Measurements from ENCODE around the gene HIF1AN. TPM values are rescaled to one million over a fixed set of nuclear protein-coding genes. Genes with fewer than 3 reads are reported as not detected.
"Not testable (repeated sequence)": the region's sequence is repeated elsewhere in the genome, so short reads cannot be mapped to it uniquely, and the experiment has no call there.

HIF1AN gene
- total RNA-seq, 2 experiments from 2014 or later, result 52.3 to 56.4 TPM

DNA sequence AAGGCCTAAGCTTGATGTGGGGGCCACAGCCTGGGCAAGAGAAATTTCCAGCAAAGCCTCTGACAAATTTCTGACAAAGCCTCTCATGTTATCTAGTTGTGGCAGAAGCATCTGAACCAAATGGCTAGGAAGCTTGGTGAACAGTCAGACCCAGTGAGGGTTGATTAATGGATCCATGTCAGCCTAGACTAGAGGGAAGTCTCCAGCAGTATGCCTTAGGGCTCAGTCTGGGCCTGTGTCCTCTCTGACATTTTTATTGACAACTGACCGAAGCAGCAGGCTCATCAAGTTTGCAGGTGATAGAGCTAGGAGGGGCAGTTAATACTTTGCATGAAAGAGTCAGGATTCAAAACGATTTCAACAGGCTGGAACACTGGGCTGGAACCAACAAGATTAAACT lies 25.3 kb downstream of the HIF1AN start:
- Mint-ChIP-seq H3K9me3 (no peaks in the 10 kb centered on the region), H3K36me3 (peaks cover 13% of the 10 kb centered on the region), H3K4me1 (peaks cover 24% of the 10 kb centered on the region), H3K27me3 (peaks cover 29% of the 10 kb centered on the region), H3K27ac (no peak overlapping the region), H3K4me3 (no peak overlapping the region)
- POLR2A ChIA-PET, result interaction anchor here (1.4 kb wide), 1 partner anchor 26 kb away, joined by 4 read pairs; the partner anchor contains the start of gene HIF1AN
- DNase-seq, result no peak
- ATAC-seq (ENCODE audit: low read depth), result no peak

DNA sequence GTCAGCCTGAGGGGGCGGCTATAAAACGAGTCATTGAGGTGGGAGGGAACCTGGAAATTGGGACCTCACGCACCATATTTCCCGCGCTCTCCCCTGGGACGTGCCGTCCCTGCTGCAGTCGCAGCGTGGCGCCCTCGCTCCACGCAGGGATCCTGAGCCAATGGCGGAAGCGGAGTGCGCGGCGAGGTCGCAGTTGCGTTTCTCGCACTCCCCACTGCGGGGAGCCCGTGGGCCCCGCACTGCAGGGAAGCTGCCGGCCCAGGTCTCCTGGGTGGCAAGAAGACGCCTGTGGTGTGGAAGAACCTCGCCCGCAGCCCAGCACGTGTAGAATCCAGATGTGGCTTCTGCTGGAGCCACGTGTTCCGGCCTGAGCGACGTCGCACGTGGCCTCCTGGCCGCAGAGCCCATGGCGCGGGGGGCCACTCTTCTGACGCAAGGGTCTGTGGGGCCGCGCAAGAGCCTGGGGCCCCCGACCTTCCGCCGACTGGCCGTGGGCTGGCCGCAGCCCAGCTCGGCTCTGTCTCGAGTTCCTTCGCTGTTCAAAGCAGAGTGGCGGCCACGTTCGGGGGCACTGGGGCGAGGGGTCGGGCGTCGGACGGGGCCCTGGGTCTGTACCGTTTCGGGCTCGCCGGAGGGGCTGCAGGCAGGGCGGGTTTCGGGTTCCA lies 26.4 kb downstream of the HIF1AN start:
- ATAC-seq (ENCODE audit: low read depth), result peak; percentile 97
- peaks cover 41% of the 10 kb centered on the region for H3K27me3 Mint-ChIP-seq
- POLR2A ChIA-PET, result interaction anchor here (1.4 to 2.3 kb wide), 2 partner anchors 27 to 181 kb away, joined by 4 to 12 read pairs; partner anchors contain the start of gene HIF1AN
- peak; percentile 88 for DNase-seq
- peaks cover 17% of the 10 kb centered on the region for H3K4me1 Mint-ChIP-seq
- H3K27ac Mint-ChIP-seq, result no peak overlapping the region
- H3K9me3 Mint-ChIP-seq, result no peaks in the 10 kb centered on the region
- H3K4me3 Mint-ChIP-seq, result no peak overlapping the region
- H3K36me3 Mint-ChIP-seq, result peaks cover 9% of the 10 kb centered on the region

DNA sequence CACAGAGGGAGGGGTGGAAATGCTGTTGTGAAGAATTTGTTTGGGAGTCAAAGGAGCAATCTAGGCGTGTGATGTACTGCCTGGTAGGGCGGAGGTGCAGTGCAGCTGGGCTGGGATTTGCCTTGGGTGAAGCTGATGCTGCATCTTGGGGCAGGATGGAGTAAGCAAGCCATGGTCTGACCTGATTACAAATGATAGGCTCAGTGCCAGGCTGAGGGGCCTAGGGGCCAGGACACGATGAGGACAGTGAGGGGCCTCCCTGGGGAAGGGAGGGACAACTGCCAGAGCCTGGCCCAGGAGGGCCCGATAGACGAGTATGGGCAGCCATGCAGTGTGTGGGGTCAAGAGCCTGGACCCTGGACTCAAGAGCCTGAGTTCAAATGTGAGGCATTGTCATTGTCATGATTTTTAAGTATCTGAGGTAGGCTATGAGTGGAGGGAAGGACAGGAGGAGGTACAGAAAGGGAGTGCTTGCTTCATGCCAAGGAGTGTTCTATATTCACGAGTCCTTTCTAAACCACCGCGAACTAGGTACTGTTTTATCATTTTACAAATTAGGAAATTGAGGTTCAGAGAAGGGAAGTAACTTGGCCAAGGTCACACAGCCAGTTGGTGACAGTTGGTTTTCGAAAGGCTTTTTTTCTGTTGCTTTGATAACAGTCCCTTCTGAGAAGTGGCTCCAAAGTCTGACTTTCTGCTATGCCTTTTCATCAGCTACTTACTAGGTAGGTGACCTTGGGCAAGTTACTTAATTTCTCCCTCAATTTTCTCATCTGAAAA lies 29.7 kb downstream of the HIF1AN start:
- Mint-ChIP-seq H3K36me3 (peaks cover 6% of the 10 kb centered on the region), H3K27me3 (peaks cover 50% of the 10 kb centered on the region), H3K9me3 (no peaks in the 10 kb centered on the region), H3K4me1 (peaks cover 17% of the 10 kb centered on the region), H3K4me3 (no peak overlapping the region), H3K27ac (no peak overlapping the region)
- POLR2A ChIA-PET, result no interaction called here
- DNase-seq, result no peak
- no peak for ATAC-seq (ENCODE audit: low read depth)

DNA sequence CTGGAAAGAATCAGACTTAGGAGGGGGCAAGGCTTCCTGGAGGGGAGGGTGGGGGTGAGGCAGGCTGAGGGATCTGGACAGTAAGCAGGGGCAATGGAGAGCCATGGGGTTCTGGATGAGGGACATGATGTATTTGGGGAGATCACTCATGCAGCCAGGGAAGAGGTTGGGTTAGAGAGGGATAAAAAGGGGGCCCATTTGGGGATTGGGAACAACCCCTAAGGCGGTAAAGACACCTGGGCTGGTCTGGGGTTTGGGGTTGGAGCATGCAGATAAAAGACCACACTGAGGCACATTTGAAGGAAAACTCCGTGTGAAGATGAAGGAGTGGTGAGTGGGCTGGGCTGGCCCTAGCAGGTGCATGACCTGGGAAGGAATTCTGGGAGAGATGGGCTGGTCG lies 30.8 kb downstream of the HIF1AN start:
- POLR2A ChIA-PET, result no interaction called here

DNA sequence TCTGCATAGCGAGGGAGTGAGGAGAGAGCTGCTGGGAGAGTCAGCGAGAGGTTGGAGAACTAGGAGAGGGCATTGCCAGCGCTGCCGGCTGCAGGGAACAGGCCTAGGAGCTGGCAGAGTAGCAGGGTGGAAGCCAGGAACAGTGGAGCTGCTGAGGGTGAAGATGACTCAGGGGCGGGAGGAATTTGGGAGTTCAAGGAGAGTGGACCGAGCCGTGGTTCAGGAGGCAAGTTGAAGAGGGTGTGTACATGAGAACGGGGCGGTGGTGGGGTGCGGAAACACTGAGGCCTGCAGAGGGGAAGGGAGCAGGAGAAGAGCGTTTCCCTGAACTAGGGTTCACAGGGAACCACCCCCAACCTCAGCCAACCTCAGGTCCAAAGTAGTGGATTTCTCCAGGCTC lies 31.5 kb downstream of the HIF1AN start:
- no peaks in the 10 kb centered on the region for H3K9me3 Mint-ChIP-seq
- peaks cover 4% of the 10 kb centered on the region for H3K36me3 Mint-ChIP-seq
- H3K27me3 Mint-ChIP-seq, result peaks cover 50% of the 10 kb centered on the region
- H3K4me3 Mint-ChIP-seq, result no peak overlapping the region
- no peak overlapping the region for H3K27ac Mint-ChIP-seq
- ATAC-seq (ENCODE audit: low read depth), result no peak
- peaks cover 7% of the 10 kb centered on the region for H3K4me1 Mint-ChIP-seq
- POLR2A ChIA-PET, result no interaction called here
- no peak for DNase-seq

More for the DNA sequence above, 30.8 kb downstream of the HIF1AN start:
- DNase-seq (no peak), ATAC-seq (ENCODE audit: low read depth) (no peak)
- H3K27me3 Mint-ChIP-seq, result peaks cover 50% of the 10 kb centered on the region
- H3K36me3 Mint-ChIP-seq, result peaks cover 4% of the 10 kb centered on the region
- H3K4me3 Mint-ChIP-seq, result no peak overlapping the region
- peaks cover 12% of the 10 kb centered on the region for H3K4me1 Mint-ChIP-seq
- H3K27ac Mint-ChIP-seq, result no peak overlapping the region
- no peaks in the 10 kb centered on the region for H3K9me3 Mint-ChIP-seq

DNA sequence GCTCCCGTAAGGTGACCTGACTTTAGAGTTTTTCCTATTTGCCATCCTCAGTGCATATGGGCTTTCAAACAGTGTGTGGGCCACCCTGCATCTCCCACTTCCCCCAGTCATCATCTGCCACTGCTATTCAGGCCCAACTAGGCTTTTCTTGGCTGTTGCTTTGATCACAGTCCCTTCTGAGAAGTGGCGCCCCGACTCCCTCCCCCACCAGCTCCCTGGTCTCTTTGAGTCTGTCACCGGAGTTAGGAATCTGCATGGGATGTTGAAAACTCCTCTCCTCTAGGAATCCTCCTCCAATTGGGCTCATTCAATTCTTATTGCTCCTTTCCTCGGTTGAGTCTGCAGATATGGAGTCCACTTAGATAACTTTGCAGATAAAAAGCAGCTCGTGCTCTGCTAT lies 32.1 kb downstream of the HIF1AN start:
- H3K27me3 Mint-ChIP-seq, result peaks cover 48% of the 10 kb centered on the region
- H3K4me1 Mint-ChIP-seq, result peaks cover 6% of the 10 kb centered on the region
- POLR2A ChIA-PET, result no interaction called here
- ATAC-seq (ENCODE audit: low read depth), result no peak
- DNase-seq, result no peak
- no peaks in the 10 kb centered on the region for H3K9me3 Mint-ChIP-seq
- H3K4me3 Mint-ChIP-seq, result no peak overlapping the region
- H3K27ac Mint-ChIP-seq, result no peak overlapping the region
- peaks cover 3% of the 10 kb centered on the region for H3K36me3 Mint-ChIP-seq

DNA sequence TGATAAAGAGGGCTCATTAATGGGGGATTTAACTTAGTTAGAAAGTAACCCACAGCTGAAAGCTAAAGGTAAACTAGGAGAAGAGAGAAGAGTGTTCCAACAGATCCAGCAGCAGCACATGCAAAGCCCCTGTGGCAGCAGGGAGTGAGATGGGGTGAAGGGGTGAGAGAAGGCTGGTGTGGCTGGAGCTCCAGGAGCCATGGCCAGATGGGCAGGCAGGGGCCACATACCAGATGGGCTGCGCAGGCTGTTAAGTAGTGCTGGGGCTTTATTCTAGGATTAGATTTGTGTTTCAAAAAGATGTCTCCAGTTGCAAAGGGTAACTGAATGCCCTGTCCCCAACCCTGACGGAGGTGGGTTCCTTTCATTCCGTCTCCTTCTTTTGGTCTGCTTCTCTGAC lies 33.2 kb downstream of the HIF1AN start:
- peaks cover 4% of the 10 kb centered on the region for H3K4me1 Mint-ChIP-seq
- H3K9me3 Mint-ChIP-seq, result no peaks in the 10 kb centered on the region
- H3K4me3 Mint-ChIP-seq, result no peak overlapping the region
- ATAC-seq (ENCODE audit: low read depth), result no peak
- no peak overlapping the region for H3K27ac Mint-ChIP-seq
- peaks cover 45% of the 10 kb centered on the region for H3K27me3 Mint-ChIP-seq
- no peaks in the 10 kb centered on the region for H3K36me3 Mint-ChIP-seq
- no peak for DNase-seq
- POLR2A ChIA-PET, result no interaction called here

DNA sequence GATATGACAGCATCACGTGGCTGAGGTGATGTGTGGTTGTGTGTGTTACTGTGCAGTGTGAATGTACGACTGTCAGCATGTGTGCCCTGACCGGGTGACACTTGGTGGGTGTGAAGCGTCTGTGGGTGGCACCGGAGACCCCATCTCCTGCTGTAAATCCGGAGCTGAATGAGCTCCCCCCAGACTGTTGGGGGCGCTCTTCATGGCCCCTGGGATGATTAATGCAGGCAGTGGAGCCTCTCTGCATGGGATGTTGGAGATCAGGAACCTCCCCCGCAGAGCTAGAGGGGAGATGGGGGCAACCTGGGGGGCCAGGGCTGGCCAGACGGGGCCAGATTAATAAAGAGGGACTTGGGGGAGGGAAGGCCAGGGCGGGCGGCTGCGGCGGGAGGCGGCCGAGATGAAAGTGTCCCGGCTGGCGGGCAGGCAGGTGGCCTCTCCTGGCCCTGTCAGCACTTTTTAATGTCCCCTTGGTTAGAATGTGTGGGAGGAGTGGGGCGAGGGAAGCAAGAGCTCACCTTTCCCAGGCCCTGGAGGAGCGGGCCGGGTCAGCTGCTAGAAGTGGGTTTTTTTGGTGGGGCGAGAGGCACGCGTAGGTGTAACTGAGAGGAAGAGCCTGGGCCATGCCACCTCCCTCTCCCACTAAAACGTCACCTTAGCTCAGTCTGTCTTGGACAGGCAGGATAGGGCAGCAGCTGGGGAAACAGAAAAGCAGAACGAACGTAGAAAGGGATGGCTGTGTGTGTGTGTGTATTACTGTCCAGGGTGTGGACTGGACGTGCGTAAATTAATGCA lies 34.1 kb downstream of the HIF1AN start:
- ATAC-seq (ENCODE audit: low read depth), result peak; percentile 33

DNA sequence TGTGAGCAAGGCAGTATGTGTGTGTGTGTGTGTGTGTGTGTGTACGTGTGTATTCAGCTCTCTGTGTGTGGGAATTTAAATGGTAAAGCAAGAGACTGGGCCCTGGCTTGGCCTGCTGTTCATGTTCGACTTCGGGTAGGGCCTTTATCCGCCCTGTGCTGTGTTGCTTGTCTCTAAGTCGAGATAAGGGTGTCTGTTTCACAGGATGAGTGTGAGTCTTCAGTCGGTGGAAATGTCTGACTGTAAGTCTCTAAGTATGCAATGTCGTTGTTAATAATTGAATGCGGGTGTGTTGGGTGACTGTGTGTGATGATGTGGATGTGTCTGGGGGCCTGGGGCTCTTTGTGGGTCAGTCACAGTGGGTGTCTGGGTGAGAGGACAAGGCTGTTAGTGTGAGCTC lies 34.8 kb downstream of the HIF1AN start:
- Mint-ChIP-seq H3K9me3 (no peaks in the 10 kb centered on the region), H3K4me3 (no peak overlapping the region), H3K4me1 (no peaks in the 10 kb centered on the region), H3K27me3 (peaks cover 43% of the 10 kb centered on the region), H3K36me3 (no peaks in the 10 kb centered on the region), H3K27ac (no peak overlapping the region)
- ATAC-seq (ENCODE audit: low read depth) (no peak), DNase-seq (no peak)
- POLR2A ChIA-PET, result no interaction called here

More for the DNA sequence above, 34.1 kb downstream of the HIF1AN start:
- POLR2A ChIA-PET, result no interaction called here
- Mint-ChIP-seq H3K36me3 (no peaks in the 10 kb centered on the region), H3K9me3 (no peaks in the 10 kb centered on the region), H3K4me3 (no peak overlapping the region), H3K27ac (no peak overlapping the region), H3K4me1 (no peaks in the 10 kb centered on the region), H3K27me3 (peaks cover 43% of the 10 kb centered on the region)
- no peak for DNase-seq

DNA sequence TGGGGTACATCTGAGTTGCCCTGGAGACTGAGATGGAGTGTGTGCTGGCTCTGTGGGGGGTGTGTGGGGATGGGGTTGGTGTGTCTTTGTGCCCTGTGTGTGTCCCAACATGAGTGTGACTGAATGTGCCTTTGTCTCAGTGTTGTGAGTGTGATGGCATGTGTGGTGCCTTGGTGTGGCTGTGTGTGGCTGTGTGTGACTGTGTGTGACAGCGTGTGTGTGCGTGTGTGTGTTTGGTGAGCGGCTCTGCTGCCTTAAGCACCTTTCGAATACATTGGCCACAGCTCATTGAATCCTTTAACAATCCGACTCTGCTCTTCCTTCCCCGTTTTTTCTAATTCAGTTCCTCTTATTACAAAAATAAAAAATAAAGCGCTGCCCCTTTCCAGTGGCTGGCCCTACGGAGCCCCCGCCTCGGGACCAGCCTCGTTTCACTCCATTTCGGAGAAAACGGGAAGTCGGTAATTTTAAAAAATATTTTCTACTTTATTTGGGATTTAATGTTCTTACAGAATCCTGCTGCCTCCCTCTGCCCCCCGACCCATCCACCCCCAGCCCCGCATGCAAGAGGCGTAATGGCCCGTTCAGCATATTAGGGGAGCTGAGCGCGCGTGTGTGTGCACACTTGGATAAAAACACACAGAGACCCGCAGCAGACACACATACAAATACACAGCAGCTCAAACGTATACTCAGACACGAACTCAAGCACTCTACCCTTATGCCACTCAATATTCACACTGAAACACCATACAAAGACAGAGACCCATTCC lies 35.5 kb downstream of the HIF1AN start:
- Mint-ChIP-seq H3K27me3 (peaks cover 44% of the 10 kb centered on the region), H3K27ac (no peak overlapping the region), H3K9me3 (no peaks in the 10 kb centered on the region), H3K36me3 (no peaks in the 10 kb centered on the region), H3K4me3 (no peak overlapping the region), H3K4me1 (no peaks in the 10 kb centered on the region)
- POLR2A ChIA-PET, result no interaction called here
- DNase-seq (no peak), ATAC-seq (ENCODE audit: low read depth) (no peak)

DNA sequence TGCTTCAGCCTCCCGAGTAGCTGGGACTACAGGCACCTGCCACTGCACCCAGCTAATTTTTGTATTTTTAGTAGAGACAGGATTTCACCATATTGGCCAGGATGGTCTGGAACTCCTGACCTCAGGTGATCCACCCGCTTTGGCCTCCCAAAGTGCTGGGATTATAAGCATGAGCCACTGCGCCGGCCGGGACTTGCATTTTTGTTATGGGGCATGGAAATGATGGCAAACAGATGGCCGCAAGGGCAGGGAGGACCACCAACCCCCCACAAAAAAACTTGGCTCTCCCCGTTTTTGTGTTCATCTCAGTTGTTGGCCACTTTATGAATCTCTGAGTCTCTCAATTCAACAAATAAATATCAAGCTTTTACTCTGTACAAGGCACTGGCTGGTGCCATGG lies 39.4 kb downstream of the HIF1AN start:
- H3K4me1 Mint-ChIP-seq; POLR2A ChIA-PET; H3K27ac Mint-ChIP-seq; ATAC-seq (ENCODE audit: low read depth); DNase-seq; H3K9me3 Mint-ChIP-seq; H3K4me3 Mint-ChIP-seq; H3K36me3 Mint-ChIP-seq: not testable (repeated sequence)
- H3K27me3 Mint-ChIP-seq, result peaks cover 49% of the 10 kb centered on the region

DNA sequence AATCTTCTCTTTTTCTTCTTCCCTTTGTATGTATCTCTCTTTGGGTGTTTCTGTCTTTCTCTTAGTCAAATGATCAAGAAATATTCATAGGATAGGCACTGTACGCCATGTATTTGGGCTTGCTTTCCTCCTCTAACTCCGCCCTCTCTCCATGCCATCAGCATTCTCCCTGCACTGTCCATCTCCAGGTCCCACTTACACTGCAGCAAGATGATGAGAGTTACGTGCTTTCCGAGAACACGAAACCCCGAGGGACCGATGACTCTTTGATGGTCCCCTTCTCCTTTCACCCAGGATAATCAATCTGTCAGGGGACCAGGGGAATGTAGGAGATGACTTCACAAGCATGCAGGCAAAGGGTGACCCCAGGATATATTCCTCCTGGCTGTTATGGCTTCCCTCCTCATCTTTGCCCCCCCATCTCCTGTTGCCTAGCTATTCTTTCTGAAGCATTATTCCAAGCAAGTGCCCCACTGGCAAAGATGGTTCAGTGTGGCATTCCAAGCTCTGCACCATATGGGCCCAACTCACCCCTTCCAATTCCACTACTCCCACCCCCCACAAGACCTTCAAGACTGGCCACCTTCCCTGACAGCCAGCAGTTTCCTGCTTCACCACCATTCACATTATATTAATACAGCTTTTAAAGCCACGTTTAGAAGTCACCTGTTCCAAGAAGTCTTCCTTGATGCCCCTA lies 40.0 kb downstream of the HIF1AN start:
- DNase-seq, result no peak
- Mint-ChIP-seq H3K36me3 (no peaks in the 10 kb centered on the region), H3K9me3 (no peaks in the 10 kb centered on the region), H3K27me3 (peaks cover 49% of the 10 kb centered on the region), H3K4me3 (no peak overlapping the region), H3K27ac (no peak overlapping the region), H3K4me1 (no peaks in the 10 kb centered on the region)
- POLR2A ChIA-PET, result no interaction called here
- no peak for ATAC-seq (ENCODE audit: low read depth)

DNA sequence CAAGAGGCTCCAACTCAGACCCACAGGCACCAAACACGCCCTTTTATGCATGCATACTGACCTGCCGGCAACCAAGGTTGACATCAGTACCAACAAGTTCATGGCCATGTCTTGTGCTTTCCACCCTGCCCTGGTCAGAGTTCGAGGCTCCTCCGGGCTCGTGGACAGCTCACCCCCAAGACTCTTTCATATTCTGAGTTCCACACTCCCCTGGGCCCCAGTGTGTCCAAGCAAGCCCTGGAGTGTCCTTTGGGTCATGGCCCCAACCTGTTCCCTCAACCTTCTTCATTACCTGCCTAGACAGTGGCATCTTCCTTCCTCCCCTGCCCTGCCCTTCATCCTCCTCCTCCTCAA lies 40.5 kb downstream of the HIF1AN start:
- no peak overlapping the region for H3K4me3 Mint-ChIP-seq
- ATAC-seq (ENCODE audit: low read depth), result no peak
- no peak for DNase-seq
- H3K27me3 Mint-ChIP-seq, result peaks cover 53% of the 10 kb centered on the region
- POLR2A ChIA-PET, result no interaction called here
- H3K9me3 Mint-ChIP-seq, result no peaks in the 10 kb centered on the region
- no peak overlapping the region for H3K27ac Mint-ChIP-seq
- no peaks in the 10 kb centered on the region for H3K36me3 Mint-ChIP-seq
- no peaks in the 10 kb centered on the region for H3K4me1 Mint-ChIP-seq

Data from activated naive CD8-positive, alpha-beta T cell treated with anti-CD3 and anti-CD28 coated beads, Interleukin-2, amount 10 ng/mL, durations not matched to agents 7 days and 5 days (primary cell).